Measurements from ENCODE around the gene TGM1.
A peak's percentile ranks its signal among the peaks of the same experiment; 100 is the strongest.

The TGM1 gene

DNA sequence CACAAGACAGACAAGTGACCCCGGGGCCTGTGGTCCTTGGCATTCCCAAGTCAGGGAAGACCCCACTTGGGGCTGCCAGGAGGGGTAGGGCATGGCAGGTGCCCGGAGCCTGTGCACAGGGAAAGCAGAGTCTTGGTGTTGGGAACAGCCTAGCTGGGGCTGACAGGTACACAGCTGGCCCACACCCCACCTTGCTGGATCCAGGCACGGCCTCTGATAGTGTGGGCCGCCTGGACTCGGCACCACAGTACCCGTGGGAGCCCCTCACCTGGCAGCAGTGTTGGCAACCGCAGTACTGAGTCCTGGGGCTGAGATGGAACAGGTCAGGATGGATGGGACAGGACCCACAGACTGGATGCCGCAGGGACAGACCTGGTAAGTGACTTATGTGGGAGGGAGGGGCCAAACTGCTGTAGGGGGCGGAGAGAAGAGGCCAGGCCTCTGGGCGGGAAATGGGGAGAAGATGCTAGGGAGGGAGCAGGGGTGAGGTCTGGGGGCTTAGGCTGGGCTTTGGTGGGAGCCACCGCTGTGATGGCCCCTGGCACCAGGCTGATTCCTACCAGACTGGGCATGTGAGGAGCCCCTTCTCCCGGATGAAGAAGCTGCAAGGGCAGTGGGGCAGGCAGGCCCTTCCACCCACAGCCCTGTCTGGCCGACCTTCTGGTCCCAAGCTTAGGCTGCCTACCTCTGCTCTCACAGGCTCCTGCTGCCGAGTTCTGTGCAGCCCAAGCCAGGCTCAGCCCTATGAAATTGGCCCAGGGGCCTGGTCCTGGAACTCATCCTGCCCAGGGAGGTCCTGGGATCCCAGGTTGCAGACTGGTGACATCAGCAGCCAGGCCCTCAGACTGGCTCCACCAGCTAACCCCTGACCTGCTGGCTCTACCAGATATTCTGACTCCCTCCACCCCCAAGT is at the start of gene TGM1:
TSS of gene TGM1 (minus strand) at position 357 of the 913 bp plus-strand sequence. CDS start 825 bp downstream, outside the sequence.
- DNase-seq = no peak

- peak; percentile 27 for DNase-seq
These were observed 49.0 kb upstream of the TGM1 start for GRCh38 chr14:24311837-24312615.

DNA sequence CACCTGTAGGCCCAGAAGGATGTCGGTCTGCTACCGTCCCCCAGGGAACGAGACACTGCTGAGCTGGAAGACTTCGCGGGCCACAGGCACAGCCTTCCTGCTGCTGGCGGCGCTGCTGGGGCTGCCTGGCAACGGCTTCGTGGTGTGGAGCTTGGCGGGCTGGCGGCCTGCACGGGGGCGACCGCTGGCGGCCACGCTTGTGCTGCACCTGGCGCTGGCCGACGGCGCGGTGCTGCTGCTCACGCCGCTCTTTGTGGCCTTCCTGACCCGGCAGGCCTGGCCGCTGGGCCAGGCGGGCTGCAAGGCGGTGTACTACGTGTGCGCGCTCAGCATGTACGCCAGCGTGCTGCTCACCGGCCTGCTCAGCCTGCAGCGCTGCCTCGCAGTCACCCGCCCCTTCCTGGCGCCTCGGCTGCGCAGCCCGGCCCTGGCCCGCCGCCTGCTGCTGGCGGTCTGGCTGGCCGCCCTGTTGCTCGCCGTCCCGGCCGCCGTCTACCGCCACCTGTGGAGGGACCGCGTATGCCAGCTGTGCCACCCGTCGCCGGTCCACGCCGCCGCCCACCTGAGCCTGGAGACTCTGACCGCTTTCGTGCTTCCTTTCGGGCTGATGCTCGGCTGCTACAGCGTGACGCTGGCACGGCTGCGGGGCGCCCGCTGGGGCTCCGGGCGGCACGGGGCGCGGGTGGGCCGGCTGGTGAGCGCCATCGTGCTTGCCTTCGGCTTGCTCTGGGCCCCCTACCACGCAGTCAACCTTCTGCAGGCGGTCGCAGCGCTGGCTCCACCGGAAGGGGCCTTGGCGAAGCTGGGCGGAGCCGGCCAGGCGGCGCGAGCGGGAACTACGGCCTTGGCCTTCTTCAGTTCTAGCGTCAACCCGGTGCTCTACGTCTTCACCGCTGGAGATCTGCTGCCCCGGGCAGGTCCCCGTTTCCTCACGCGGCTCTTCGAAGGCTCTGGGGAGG is 47.9 kb upstream of the TGM1 start, which contains the start of gene LTB4R:
TSS of gene LTB4R (plus strand) at position 857 of the 959 bp plus-strand sequence. CDS start 4,150 bp downstream, outside the sequence.
- peak; percentile 94 for DNase-seq

DNA sequence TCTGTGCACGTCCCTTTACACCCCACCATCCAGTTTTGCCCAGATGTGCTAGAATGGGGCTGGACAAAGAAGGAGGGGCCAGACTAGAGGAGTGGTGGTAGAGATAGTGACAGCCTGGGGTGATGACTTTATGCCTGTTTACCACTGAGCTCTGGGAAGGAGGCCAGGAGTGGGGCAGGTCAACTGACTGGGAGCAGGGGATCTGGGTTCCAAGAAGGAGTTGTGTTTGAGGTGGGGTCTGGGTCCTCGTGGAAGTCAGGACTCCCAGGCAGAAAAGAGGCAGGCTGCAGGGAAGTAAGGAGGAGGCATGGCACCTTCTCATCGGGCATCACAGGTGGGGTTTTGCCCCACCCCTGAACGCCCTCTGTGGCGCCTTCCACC is 47.3 kb upstream of the TGM1 start:
- no peak for DNase-seq

DNA sequence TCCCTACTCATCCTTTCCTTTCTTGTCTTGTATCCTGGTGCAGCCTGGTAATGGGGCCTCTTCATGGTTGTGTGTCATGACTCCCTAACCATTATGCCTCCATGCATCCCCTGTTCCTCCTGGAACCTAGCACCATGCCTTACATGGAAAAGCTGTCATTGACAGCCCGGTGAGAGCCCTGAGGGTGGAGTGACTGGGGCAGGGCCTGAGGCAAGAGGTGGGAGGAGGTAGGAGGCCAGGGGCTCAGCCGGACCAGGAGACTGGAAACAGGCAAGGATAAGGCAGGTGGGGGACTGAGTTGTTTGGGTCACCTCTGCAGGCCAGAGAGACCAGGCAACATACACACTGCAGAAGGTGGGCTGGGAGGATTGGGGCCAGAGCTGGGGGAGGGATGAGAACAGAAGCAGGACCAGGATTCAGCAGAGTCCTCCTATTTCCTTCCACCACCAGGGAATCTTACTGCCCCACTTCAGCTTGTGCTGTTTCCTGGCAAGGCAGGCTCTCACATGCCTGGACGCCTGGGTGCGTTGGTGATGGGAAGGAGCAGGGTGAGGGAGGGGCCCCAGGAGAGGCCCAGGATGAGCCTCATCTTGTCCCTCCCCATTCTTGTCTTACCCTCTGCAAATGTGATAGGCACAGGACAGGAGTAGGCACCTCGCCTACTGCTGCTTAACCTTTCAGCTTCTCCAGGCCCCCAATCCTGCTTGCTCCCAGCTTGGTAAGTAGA is 46.7 kb upstream of the TGM1 start, which contains the start of gene LTB4R2:
TSS of gene LTB4R2 (plus strand) at position 603 of the 727 bp plus-strand sequence. CDS start 525 bp downstream, outside the sequence.
- DNase-seq = no peak

- DNase-seq = no peak
These were observed 45.6 kb upstream of the TGM1 start for GRCh38 chr14:24308342-24309124.

- peak; percentile 73 for DNase-seq
These were observed 44.8 kb upstream of the TGM1 start, which contains the start of gene CIDEB for GRCh38 chr14:24307575-24308341. CIDEB (minus strand) TSS chr14:24307977; CDS start chr14:24307858, 119 bp downstream.

- DNase-seq = no peak
These were observed 44.2 kb upstream of the TGM1 start for GRCh38 chr14:24307156-24307574.

- no peak for DNase-seq
These were observed 41.0 kb upstream of the TGM1 start for GRCh38 chr14:24304019-24304387.

GRCh38 chr14:24300326-24300980 is 37.5 kb upstream of the TGM1 start:
- DNase-seq = peak; percentile 17

DNA sequence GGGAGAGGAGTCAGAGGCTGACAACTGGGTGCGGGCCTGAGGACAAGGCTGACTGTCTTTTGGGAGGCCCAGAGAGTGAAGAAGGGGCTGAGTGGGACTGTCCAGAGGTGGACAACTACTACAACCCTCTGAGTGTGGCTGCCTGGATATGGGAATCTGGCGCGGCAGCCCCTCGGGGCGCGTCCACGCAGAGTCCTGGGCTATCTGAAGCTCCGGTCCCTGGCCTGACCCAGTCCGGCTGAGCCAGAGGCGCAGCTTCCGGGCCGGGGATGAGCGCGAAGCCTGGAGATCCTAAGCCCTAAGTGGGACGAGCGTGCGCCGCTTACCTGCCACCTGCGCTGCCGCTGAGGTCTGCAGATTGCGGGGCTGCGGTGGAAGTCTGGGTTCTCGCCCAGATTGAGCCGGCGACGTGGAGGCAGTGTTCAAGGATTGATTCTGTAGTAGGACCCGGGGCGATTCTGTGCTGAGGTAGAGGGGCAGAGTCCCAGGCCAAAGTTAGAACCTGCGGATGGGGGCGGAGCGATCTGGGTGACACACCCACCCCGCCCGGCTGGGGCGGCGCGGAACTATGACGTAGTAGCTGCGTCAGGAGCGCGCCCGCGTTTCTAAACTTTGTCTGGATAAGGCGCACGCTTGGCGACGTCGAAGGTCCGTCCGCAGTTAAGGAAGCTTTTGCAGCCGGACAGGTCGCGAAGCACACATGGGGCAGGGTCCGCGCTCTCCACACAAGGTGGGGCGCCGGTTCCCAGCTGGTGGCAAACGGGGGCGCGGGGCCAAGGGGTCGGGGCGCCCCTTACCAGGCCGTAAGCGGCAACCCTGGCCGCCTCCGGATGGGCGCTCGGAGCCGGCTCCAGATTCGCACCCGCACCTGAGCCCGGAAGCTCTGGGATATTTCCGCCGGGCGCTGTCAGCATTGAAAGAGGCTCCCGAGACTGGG is 36.5 kb upstream of the TGM1 start, which contains the start of the genes DHRS1 and NOP9:
TSS of gene DHRS1 (minus strand) at position 526 of the 937 bp plus-strand sequence. CDS start 674 bp downstream, outside the sequence.
TSS of gene NOP9 (plus strand) at position 596 of the 937 bp plus-strand sequence. CDS start at position 701, 105 bp downstream.
- peak; percentile 92 for DNase-seq

GRCh38 chr14:24298892-24299254 is 35.9 kb upstream of the TGM1 start:
- peak; percentile 57 for DNase-seq

DNA sequence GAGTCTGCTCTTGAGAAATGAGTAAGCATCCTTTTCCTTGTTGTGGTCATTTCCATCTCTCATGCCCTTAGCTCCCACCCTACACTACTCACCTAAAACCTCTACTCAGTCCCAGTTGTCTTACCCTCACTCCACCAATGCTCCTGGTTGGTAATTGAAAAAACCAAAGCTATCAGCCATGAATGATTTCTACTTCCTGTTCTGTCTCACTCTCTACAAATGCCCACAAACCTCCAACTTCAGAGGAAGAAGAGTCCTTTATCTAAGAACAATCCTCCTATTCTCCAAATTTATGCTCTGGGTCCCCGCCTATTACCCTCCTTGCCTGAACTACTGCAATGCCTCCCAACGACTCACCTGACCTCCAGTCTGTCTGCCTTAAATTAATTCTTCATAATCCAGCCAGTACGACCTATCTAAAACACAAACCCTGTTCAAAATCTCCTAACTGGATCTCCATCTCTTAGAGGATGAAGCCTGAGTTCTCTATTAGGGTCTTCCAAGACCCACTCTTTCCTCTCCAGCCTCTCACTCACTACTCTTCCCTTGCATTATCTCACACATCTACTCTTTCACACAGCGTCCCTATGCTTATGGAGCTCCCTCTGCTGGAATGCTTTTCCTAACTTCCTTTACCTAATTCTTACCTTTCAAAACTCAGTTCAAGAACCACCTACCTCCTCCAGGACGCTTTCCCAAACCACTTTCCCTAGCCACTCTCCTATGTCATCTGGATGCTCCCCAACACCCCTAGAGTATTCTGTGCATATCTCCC is 34.4 kb upstream of the TGM1 start:
- peak; percentile 64 for DNase-seq

GRCh38 chr14:24296341-24297157 is 33.6 kb upstream of the TGM1 start:
- DNase-seq = peak; percentile 80

- no peak for DNase-seq
These were observed 30.5 kb upstream of the TGM1 start for GRCh38 chr14:24293525-24293924.

Data from DMS53 (cell line).